GM18867 (cell line): ENCODE data around the gene RPS27.
"Not testable (repeated sequence)": the region's sequence is repeated elsewhere in the genome, so short reads cannot be mapped to it uniquely, and the experiment has no call there.

Source experiments
- ATAC-seq: cut with Tn5 transposase; IDR thresholded peaks from one replicate; pipeline ENCODE4 v1.9.1; 2021; ENCODE audit warnings: mild to moderate bottlenecking, moderate library complexity; ENCODE audit not compliant: unreplicated experiment

RPS27 gene

GRCh38 chr1:153960206-153960605 is 30.4 kb upstream of the RPS27 start:
- ATAC-seq = no peak

GRCh38 chr1:153961421-153961820 is 29.1 kb upstream of the RPS27 start:
- no peak for ATAC-seq

- no peak for ATAC-seq
These were observed 28.2 kb upstream of the RPS27 start for GRCh38 chr1:153962088-153963029.

GRCh38 chr1:153963030-153963849 is 27.3 kb upstream of the RPS27 start, which contains the start of gene SLC39A1:
Gene SLC39A1, minus strand, starts transcription at chr1:153963537. Its CDS starts 822 bp downstream, at chr1:153962715.
- ATAC-seq = peak; percentile 51

- ATAC-seq = no peak
These were observed 26.7 kb upstream of the RPS27 start for GRCh38 chr1:153963850-153964331.

- ATAC-seq = peak; percentile 67
These were observed 23.2 kb upstream of the RPS27 start, which contains the start of gene CREB3L4 for GRCh38 chr1:153967107-153967999. Gene CREB3L4, plus strand, starts transcription at chr1:153967902. Its CDS starts 624 bp downstream, at chr1:153968526.

- ATAC-seq = no peak
These were observed 22.6 kb upstream of the RPS27 start for GRCh38 chr1:153968000-153968363.

- ATAC-seq = no peak
These were observed 22.2 kb upstream of the RPS27 start for GRCh38 chr1:153968408-153968807.

GRCh38 chr1:153968972-153969371 is 21.6 kb upstream of the RPS27 start:
- no peak for ATAC-seq

GRCh38 chr1:153970346-153970745 is 20.2 kb upstream of the RPS27 start:
- ATAC-seq = no peak

- ATAC-seq = no peak
These were observed 17.5 kb upstream of the RPS27 start for GRCh38 chr1:153973071-153973470.

- ATAC-seq = no peak
These were observed 17.0 kb upstream of the RPS27 start for GRCh38 chr1:153973525-153973924.

- no peak for ATAC-seq
These were observed 13.7 kb upstream of the RPS27 start for GRCh38 chr1:153976819-153977249.

- ATAC-seq = peak; percentile 86
These were observed 13.0 kb upstream of the RPS27 start, which contains the start of gene JTB for GRCh38 chr1:153977250-153978240. Gene JTB, minus strand, starts transcription at chr1:153977674. Its CDS starts 422 bp downstream, at chr1:153977252.

- ATAC-seq = no peak
These were observed 12.2 kb upstream of the RPS27 start for GRCh38 chr1:153978274-153978909.

GRCh38 chr1:153979091-153979490 is 11.5 kb upstream of the RPS27 start:
- ATAC-seq = not testable (repeated sequence)

GRCh38 chr1:153981735-153982134 is 8.8 kb upstream of the RPS27 start:
- ATAC-seq = not testable (repeated sequence)

- no peak for ATAC-seq
These were observed 6.3 kb upstream of the RPS27 start for GRCh38 chr1:153984123-153984894.
